Ascending aorta (tissue), 2 donors: Measurements from ENCODE around the gene CDYL. TPM values are rescaled to one million over a fixed set of nuclear protein-coding genes. Genes with fewer than 3 reads are reported as not detected.

Experiments
- DNase-seq, 2 donors: peaks; one replicate each; pipeline ENCODE4 v3.0.0-alpha.2; 2019; ENCODE audit warnings: low spot score in 2 of 2
- H3K27ac ChIP-seq, 2 donors: fragments of 200-600 bp; sonication (generic); one replicate each; pipeline ENCODE4 v1.5.1; 2016 to 2017; ENCODE audit warnings: mild to moderate bottlenecking in 1 of 2
- H3K27me3 ChIP-seq: fragments of 200-600 bp; sonication (generic); one replicate; pipeline ENCODE4 v1.5.1; 2017
- H3K36me3 ChIP-seq, 2 donors: fragments of 200-600 bp; sonication (generic); one replicate each; pipeline ENCODE4 v1.5.1; 2016
- H3K4me1 ChIP-seq, 2 donors: fragments of 200-600 bp; sonication (generic); one replicate each; pipeline ENCODE4 v1.5.1; 2016 to 2017; ENCODE audit warnings: mild to moderate bottlenecking in 1 of 2
- H3K4me3 ChIP-seq, 2 donors: fragments of 200-600 bp; sonication (generic); one replicate each; pipeline ENCODE4 v1.5.1; 2016 to 2017; ENCODE audit warnings: mild to moderate bottlenecking in 1 of 2
- H3K9me3 ChIP-seq, 2 donors: fragments of 200-600 bp; sonication (generic); one replicate each; pipeline ENCODE4 v1.5.1; 2016
- intact Hi-C: fragments of 100-400 bp; cut with DNase I; formaldehyde crosslinking; loops from one replicate; pipeline ENCODE4 v1.15.1; 2023
- total RNA-seq: library from RNA; depleted of rRNA; stranded (reverse); fragments of >200 nt; gene quantifications from one replicate; pipeline ENCODE4 v1.1.0, GENCODE V29; 2016
- TF ChIP-seq, protein P1 (sequence below), 3 experiments: fragments of 200-600 bp in 2 of 3; fragments of 450-650 bp in 1 of 3; sonication (generic) in 2 of 3; IDR thresholded peaks; one replicate each; pipeline ENCODE4 v1.5.1; 2016 to 2019; ENCODE audit warnings: antibody characterized with exemption in 3 of 3, mild to moderate bottlenecking in 1 of 3, moderate library complexity in 1 of 3

CDYL gene
- total RNA-seq, 1 donor from 2014 or later: 73.7 TPM

DNA sequence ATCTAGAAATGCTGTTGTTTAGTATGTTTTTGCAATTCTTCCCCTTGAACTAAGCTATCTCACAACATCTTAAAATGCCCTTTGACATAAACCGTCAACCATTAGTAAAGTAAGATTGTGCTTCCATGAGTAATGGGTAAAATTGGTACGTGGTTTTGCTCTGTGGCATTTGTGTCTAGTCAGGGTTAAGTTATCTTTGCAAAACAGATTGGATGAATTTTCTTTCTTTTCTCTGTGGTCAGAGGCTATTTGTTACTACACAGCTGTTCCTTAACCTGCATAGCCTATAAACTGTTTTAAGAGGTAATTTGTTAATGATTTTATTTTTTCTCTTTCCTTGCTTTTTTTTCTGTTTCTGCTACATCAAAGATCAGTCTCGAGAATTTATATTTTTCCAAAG lies 152.2 kb downstream of the CDYL start:
- DNase-seq: no peak
- Histone ChIP-seq H3K36me3 (no peaks in the 10 kb centered on the region), H3K4me1 (peaks cover 0 to 6% of the 10 kb centered on the region in 2 donors), H3K27ac (no peak overlapping the region), H3K4me3 (no peak overlapping the region), H3K27me3 (no peaks in the 10 kb centered on the region), H3K9me3 (no peaks in the 10 kb centered on the region)
- intact Hi-C loops: no loop called here
- TF ChIP-seq, protein P1, sequence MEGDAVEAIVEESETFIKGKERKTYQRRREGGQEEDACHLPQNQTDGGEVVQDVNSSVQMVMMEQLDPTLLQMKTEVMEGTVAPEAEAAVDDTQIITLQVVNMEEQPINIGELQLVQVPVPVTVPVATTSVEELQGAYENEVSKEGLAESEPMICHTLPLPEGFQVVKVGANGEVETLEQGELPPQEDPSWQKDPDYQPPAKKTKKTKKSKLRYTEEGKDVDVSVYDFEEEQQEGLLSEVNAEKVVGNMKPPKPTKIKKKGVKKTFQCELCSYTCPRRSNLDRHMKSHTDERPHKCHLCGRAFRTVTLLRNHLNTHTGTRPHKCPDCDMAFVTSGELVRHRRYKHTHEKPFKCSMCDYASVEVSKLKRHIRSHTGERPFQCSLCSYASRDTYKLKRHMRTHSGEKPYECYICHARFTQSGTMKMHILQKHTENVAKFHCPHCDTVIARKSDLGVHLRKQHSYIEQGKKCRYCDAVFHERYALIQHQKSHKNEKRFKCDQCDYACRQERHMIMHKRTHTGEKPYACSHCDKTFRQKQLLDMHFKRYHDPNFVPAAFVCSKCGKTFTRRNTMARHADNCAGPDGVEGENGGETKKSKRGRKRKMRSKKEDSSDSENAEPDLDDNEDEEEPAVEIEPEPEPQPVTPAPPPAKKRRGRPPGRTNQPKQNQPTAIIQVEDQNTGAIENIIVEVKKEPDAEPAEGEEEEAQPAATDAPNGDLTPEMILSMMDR (IDR thresholded peaks at IDR 0.05): no peak

DNA sequence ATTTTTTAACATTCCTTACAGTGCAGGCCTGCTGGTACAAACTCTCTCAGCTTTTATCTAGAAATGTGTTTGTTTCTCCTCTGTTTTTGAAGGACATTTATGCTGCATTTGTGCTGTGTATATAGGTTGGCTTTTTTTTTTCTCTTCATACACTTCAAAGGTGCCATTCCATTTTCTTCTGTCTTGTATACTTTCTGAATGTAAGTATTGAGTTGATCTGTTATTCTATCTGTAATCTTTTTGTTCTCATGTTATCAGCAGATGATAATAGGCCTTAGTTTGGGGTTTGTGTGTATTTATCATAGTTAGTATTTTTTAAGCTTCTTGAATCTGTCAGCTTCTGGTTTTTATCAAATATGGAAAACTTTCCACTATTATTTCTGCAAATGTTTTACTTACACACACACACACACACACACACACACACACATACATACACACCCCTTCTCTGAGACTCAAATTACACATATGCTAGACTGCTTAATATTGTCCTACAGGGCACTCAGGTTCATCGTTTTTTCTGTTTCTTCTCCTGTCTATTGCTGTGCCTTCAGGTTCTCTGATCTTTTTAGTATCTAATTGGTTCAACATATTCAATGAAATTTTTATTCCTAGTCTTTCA lies 153.0 kb downstream of the CDYL start:
- TF ChIP-seq, protein P1 (IDR thresholded peaks at IDR 0.05): no peak
- Histone ChIP-seq H3K9me3 (no peaks in the 10 kb centered on the region), H3K36me3 (no peaks in the 10 kb centered on the region), H3K27ac (no peak overlapping the region), H3K4me1 (peaks cover 0 to 6% of the 10 kb centered on the region in 2 donors), H3K27me3 (no peaks in the 10 kb centered on the region), H3K4me3 (no peak overlapping the region)
- intact Hi-C loops: no loop called here
- no peak for DNase-seq

DNA sequence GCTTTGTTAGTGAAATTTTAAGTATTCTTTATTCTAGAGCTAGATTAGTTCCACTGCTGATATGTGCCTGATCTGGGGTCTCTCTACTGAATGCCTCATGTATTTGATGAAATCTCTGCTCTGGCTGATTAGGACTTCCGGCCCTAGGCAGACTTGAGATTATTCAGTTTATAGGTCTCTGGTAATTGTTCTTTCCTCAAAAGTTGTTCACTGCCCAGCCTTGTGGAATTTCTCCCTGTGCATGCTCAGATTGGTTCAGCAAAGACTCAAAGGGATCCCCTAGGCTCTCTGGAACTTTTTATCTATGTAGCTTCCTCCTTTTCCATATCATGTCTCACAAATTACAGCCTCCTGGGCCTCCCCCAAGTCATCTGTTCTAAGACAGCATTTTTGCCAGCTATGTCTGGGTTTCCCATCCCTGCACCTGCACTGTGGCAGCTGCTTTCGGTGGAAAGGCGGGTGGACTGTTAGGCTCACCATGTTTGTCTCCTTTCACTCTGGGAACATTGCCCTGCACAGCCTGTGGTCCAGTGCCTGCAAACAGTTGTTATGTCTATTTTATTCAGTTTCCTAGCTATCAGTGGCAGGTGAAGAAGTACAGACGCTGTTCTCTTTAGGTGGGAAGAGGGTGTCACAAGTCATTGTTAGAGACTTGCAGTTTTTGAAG lies 154.0 kb downstream of the CDYL start:
- intact Hi-C loops: no loop called here
- TF ChIP-seq, protein P1 (IDR thresholded peaks at IDR 0.05): no peak
- Histone ChIP-seq H3K36me3 (no peaks in the 10 kb centered on the region), H3K4me1 (peaks cover 0 to 6% of the 10 kb centered on the region in 2 donors), H3K27ac (no peak overlapping the region), H3K4me3 (no peak overlapping the region), H3K27me3 (no peaks in the 10 kb centered on the region), H3K9me3 (no peaks in the 10 kb centered on the region)
- DNase-seq: no peak

DNA sequence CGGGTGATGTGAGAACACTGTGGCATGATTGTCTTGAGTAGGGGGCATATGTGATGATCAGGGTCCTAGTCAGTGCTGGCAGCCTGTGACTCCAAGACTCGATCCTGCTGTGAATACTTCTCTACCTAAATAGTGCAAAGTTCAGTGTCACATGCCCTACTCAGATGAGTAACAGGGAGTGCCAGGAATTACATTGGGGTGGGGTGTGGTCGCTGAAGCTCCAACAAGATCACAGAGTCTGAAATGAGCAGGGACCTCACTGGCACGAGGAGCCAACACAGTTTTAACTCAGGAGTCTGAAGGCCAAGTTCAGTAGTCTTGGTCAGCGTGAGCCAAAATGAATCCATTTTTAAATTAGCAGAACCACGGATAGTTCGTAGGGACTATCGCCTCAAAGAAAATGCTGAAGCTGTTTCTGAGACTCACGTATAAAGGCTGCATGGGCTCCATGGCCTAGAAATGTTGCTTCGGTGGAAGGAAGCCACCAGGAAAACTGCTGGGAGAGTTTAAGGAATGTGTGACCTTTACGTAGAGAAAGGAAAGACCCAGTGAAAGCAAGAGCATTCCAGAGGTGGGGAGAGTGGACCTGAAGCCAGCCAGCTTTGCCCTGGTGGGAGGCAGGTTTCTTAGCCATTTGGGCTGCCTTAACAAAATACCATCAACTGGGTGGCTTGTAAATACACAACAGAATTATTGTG lies 155.5 kb downstream of the CDYL start:
- H3K36me3 ChIP-seq: peaks cover 0 to 4% of the 10 kb centered on the region in 2 donors
- intact Hi-C loops: no loop called here

DNA sequence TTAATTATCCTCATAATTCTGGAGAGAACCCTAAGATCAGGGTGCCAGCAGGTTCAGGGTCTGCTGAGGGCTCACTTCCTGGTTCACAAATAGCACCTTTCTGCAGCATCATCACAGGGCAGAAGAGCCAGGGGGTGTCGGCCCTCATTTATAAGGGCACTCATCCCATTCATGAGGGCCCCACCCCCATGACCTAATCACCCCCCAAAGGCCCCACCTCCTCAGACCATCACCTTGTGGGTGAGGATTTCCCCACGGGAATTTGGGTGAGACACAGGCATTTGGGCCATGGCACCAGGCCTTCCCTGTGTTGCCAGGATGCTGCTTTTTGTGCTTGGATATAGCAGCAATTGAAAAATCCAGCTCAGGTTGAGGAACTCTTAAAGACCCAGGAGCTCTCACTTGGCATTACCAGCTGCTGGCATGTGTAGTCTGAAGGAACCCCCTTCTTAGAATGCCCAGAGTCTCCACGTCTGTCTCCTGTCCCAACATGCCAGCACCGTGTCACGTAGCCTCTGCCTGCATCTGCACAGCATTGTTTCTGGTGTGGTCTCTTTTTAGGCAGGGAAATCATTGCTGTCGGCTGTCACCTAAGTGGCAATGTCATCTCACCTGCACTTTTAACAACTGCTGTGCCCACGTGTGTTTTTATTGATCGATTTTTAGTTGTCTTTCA lies 156.2 kb downstream of the CDYL start:
- no peak overlapping the region for H3K4me3 ChIP-seq
- TF ChIP-seq, protein P1 (IDR thresholded peaks at IDR 0.05): no peak
- H3K9me3 ChIP-seq: no peaks in the 10 kb centered on the region
- intact Hi-C loops: no loop called here
- peaks cover 0 to 6% of the 10 kb centered on the region in 2 donors for H3K4me1 ChIP-seq
- peaks cover 0 to 4% of the 10 kb centered on the region in 2 donors for H3K36me3 ChIP-seq
- no peak for DNase-seq
- no peaks in the 10 kb centered on the region for H3K27me3 ChIP-seq
- no peak overlapping the region for H3K27ac ChIP-seq

More for the DNA sequence above, 155.5 kb downstream of the CDYL start:
- Histone ChIP-seq H3K27ac (no peak overlapping the region), H3K9me3 (no peaks in the 10 kb centered on the region), H3K4me3 (no peak overlapping the region), H3K4me1 (peaks cover 0 to 6% of the 10 kb centered on the region in 2 donors), H3K27me3 (no peaks in the 10 kb centered on the region)
- TF ChIP-seq, protein P1 (IDR thresholded peaks at IDR 0.05): no peak
- DNase-seq: no peak
